ENCODE results near the gene ZDHHC11B.

Gene ZDHHC11B

DNA sequence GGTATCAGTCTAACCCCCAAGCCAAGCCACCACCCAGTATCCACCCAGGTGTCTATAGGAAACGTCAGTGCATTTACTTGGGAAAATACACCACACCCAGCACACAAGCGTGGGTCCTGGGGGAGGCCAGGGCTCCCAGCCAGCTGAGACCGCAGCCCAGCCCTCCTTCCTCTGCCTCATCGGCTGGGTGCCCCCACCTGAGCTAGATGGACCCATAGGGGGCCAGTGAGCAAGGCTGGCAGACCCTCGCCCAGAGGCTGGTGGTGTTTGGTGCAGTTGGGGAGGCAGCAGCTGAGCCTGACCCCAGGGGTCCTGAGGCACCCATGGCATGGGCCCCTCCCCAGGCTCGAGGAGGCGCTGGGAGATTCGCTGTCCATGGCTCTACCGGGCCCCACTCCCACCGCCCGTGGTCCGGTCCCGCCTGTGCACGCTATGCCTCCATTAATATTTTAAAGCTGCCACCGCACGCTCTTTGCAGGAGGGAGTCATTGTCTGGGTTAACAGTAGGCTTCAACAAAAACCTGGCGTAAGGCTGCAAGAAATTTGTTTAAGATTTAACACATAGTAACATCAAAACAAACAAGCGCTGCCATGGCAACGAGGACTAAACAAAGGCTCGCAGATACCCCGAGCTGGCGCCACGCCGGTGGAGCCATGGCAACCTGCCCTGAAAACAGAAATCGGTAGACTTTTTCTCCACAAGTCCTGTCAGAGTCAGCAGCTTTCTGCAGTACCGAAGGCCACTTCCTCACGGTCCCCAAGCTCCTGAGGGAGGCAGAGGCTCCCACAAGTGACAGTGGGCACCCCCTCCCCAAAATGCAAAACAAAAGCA, 112.0 kb downstream of the ZDHHC11B start:
- peak; percentile 92 for DNase-seq (ENCODE audit: low read depth)
- TF ChIP-seq, protein P1, sequence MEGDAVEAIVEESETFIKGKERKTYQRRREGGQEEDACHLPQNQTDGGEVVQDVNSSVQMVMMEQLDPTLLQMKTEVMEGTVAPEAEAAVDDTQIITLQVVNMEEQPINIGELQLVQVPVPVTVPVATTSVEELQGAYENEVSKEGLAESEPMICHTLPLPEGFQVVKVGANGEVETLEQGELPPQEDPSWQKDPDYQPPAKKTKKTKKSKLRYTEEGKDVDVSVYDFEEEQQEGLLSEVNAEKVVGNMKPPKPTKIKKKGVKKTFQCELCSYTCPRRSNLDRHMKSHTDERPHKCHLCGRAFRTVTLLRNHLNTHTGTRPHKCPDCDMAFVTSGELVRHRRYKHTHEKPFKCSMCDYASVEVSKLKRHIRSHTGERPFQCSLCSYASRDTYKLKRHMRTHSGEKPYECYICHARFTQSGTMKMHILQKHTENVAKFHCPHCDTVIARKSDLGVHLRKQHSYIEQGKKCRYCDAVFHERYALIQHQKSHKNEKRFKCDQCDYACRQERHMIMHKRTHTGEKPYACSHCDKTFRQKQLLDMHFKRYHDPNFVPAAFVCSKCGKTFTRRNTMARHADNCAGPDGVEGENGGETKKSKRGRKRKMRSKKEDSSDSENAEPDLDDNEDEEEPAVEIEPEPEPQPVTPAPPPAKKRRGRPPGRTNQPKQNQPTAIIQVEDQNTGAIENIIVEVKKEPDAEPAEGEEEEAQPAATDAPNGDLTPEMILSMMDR (conservative IDR thresholded peaks at IDR 0.05; ENCODE audit: low read depth, low read length): no peak
- no peak overlapping the region for H3K4me3 ChIP-seq (ENCODE audit: low read depth, low read length)

DNA sequence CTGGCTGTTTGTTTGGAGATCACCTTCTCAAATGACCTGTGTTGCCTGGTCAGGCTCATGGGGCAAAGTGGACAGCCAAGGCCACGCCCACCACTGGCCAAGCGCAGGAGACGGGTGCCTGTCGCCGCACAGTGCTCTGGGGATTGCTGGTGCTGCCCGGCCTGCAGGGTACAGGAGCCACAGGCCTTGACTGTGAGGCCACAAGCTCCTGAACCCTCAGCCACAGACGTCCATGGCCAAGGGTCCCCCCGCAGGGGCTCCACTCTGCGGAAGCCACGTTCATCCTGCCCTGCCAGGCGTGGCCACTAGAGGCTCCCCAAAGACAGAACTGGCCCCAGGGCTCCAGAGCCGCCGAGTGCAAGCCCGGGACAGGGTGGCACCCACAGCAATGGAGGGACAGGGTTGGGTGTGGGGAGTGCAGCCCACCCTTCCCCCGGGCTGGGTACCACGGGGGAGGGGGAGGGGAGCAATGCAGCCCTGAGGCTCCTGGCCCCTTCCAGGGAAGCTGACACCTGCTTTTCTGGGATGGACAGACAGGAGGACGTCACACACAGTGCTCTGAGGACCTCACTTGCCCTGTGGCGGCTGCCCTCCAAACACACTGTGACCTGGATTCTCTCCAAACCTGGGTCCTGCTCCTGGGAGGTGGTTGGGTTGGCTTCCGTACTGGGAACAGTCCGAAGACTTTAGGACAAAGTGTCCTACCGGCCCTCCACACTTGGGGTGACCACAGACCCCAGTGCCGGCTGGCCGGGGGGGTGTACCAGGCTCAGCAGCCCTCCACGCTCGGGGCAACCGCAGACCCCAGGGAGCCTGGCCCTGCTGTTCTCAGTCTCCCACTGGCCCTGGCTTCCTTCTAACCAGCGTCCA, 112.8 kb downstream of the ZDHHC11B start:
- TF ChIP-seq, protein P1 (conservative IDR thresholded peaks at IDR 0.05; ENCODE audit: low read depth, low read length): peak; percentile 96
- peak; percentile 63 for DNase-seq (ENCODE audit: low read depth)
- H3K4me3 ChIP-seq (ENCODE audit: low read depth, low read length): no peak overlapping the region

DNA sequence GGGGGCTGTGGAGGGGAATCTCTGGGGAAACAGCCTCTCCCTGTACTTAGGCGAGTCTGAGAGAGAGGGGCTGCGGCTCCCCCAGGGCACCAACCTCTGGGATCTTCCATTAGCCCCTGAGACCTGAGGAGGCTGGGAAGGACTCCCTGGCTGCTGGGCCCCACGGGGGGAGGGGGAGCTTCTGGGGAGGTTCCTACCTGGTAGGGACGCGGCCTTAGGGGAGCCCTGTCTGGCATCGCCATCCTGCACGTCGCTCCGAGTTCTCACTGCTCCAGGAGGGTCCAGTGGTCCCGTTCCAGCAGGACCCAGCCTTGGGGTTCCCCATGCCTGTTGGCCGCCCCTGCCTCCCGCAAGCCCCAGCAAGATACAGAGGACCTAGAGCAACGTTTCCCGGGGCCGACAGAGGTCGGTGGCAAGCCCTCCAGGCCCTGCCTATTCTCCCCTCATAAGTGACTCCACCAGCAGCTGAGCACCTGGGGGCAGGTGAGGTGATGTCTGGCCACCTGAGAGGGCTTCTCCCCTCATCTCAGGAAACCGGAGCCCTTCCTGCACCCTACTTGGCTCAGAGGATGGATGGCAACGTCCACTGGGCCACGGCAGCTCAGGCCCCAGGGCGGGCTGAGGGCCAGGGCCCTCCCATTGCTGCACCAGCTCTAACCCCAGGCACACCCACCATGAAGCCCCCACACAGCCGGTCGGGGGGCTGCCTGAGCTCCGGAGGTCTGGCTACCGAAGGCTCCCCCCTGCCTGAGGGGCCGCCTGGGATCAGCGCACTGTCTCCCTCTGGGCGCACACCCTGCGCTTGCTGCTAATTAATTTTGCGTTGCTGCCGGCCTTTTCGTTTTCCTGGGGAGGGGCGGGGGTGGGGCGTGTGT, 113.9 kb downstream of the ZDHHC11B start:
- no peak overlapping the region for H3K4me3 ChIP-seq (ENCODE audit: low read depth, low read length)
- DNase-seq (ENCODE audit: low read depth): no peak
- TF ChIP-seq, protein P1 (conservative IDR thresholded peaks at IDR 0.05; ENCODE audit: low read depth, low read length): no peak

DNA sequence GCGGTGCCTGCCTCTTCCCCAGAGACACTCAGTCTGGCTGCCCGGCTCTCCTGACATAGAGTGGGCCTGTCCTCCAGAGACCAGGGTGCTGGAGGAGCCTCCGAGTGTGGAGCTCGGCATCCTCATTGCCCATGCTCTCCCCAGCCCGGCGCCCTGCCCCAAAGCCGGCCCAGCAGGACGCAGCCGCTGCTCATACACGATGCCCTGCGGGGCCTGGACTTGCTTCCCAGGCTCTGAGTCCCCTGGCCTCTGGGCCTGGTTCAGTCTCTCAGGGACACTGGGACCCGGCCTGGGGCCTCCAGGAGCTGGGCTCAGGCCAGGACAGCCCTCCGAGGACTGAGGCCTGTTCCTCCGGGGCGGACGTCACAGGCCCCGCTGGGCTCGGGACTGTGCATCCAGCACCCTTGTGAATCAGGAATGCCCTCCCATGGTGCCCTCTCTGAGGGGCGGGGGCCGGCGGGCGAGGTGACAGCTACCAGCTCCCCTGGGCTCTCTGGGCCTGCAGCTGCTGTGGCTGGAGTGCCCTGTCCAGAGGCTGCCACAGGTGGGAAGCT, 114.6 kb downstream of the ZDHHC11B start:
- TF ChIP-seq, protein P1 (conservative IDR thresholded peaks at IDR 0.05; ENCODE audit: low read depth, low read length): no peak

DNA sequence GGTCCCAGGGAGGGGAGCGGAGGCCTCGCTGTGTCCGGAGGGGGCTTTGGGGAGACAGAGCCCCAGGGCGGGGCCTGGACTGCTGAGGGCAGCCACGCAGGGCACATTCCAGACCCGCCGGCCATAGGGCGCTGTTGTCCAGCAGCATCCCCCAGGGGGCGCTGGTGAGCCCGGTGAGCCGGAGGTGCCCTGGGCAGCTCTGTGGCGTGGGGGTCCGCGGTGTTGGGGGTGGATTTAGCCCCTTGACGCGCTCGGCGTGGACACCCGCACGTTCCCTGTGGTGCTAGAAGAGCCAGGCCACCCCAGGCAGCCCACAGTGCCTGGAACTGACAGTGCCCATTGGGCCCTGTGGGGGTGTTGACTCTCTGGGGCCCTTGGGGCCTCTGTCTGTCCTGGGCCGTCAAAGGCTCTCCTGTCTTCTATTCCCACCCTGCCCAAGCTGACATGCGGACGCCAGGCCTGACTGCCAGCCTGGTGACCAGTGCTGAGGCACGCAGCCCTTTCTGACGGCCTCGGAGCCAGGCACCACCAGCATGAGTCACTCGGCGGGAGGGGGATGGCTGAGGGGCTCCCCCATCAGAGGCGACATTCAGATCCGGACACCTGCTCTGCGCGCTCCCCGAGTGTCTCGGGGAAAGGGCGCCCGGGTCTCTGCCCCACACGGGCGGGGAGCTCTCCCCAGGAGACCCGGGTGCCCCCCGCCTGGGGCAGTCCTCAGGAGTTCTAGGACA, 115.3 kb downstream of the ZDHHC11B start:
- peak; percentile 59 for DNase-seq (ENCODE audit: low read depth)
- TF ChIP-seq, protein P1 (conservative IDR thresholded peaks at IDR 0.05; ENCODE audit: low read depth, low read length): peak; percentile 77
- no peak overlapping the region for H3K4me3 ChIP-seq (ENCODE audit: low read depth, low read length)

More for the DNA sequence above, 114.6 kb downstream of the ZDHHC11B start:
- no peak overlapping the region for H3K4me3 ChIP-seq (ENCODE audit: low read depth, low read length)
- no peak for DNase-seq (ENCODE audit: low read depth)

Data from choroid plexus epithelial cell (primary cell).